SK-N-SH treated with all-trans-retinoic acid at 6 μM for 48 hours (cell line): ENCODE results near the gene CRABP1.

ENCODE experiments used
- ATAC-seq: fragments of 200-7000 bp; cut with Tn5 transposase; 3 replicates; pipeline ENCODE4 v1.9.1; 2020; ENCODE audit warnings: mild to moderate bottlenecking, moderate library complexity
- ARNTL ChIP-seq: fragments of 450-650 bp; formaldehyde crosslinking; IDR thresholded peaks from 2 replicates; pipeline ENCODE4 v1.5.0; 2020; ENCODE audit warnings: low read depth, mild to moderate bottlenecking, moderate library complexity, borderline replicate concordance
- CSDC2 ChIP-seq: fragments of 250-450 bp; sonication (Bioruptor Pico); IDR thresholded peaks from 2 replicates; pipeline ENCODE4 v1.5.0; 2020; ENCODE audit warnings: mild to moderate bottlenecking, moderate library complexity
- ESRRG ChIP-seq: fragments of 250-450 bp; sonication (Bioruptor Pico); IDR thresholded peaks from 2 replicates; pipeline ENCODE4 v1.6.1; 2021; ENCODE audit warnings: mild to moderate bottlenecking
- ISL1 ChIP-seq: fragments of 250-450 bp; sonication (Bioruptor Pico); IDR thresholded peaks from 2 replicates; pipeline ENCODE4 v2.1.2; 2022; ENCODE audit warnings: mild to moderate bottlenecking, moderate library complexity
- OSR1 ChIP-seq: fragments of 250-450 bp; sonication (Bioruptor Pico); IDR thresholded peaks from 2 replicates; pipeline ENCODE4 v1.8.0; 2022; ENCODE audit warnings: moderate library complexity, mild to moderate bottlenecking, inconsistent platforms
- PPARA ChIP-seq: fragments of 250-450 bp; sonication (Bioruptor Pico); IDR thresholded peaks from 2 replicates; pipeline ENCODE4 v1.5.0; 2020; ENCODE audit warnings: mild to moderate bottlenecking, borderline replicate concordance
- RARB ChIP-seq: fragments of 250-450 bp; sonication (Bioruptor Pico); IDR thresholded peaks from 2 replicates; pipeline ENCODE4 v1.8.0; 2021; ENCODE audit warnings: mild to moderate bottlenecking, moderate library complexity
- SNAI2 ChIP-seq: fragments of 250-450 bp; sonication (Bioruptor Pico); IDR thresholded peaks from 2 replicates; pipeline ENCODE4 v1.5.0; 2020; ENCODE audit warnings: mild to moderate bottlenecking, moderate library complexity
- TCF4 ChIP-seq: fragments of 250-450 bp; sonication (Bioruptor Pico); IDR thresholded peaks from 2 replicates; pipeline ENCODE4 v1.8.0; 2021; ENCODE audit warnings: mild to moderate bottlenecking, moderate library complexity, borderline replicate concordance
- TOX ChIP-seq: fragments of 250-450 bp; sonication (Bioruptor Pico); IDR thresholded peaks from 2 replicates; pipeline ENCODE4 v1.8.0; 2021; ENCODE audit warnings: mild to moderate bottlenecking, moderate library complexity, borderline replicate concordance
- ZC3H10 ChIP-seq: fragments of 250-450 bp; sonication (Bioruptor Pico); IDR thresholded peaks from 2 replicates; pipeline ENCODE4 v1.5.1; 2021; ENCODE audit warnings: mild to moderate bottlenecking, moderate library complexity
- ZFP30 ChIP-seq: fragments of 450-650 bp; formaldehyde crosslinking; IDR thresholded peaks from 2 replicates; pipeline ENCODE4 v1.5.0; 2022; ENCODE audit warnings: mild to moderate bottlenecking, moderate library complexity
- ZNF565 ChIP-seq: fragments of 450-650 bp; formaldehyde crosslinking; conservative IDR thresholded peaks from 2 replicates; pipeline ENCODE4 v1.5.0; 2020; ENCODE audit warnings: low read depth, mild to moderate bottlenecking, moderate library complexity
- ZNF70 ChIP-seq: fragments of 450-650 bp; formaldehyde crosslinking; IDR thresholded peaks from 2 replicates; pipeline ENCODE4 v1.5.0; 2020; ENCODE audit warnings: mild to moderate bottlenecking, moderate library complexity
- ZNF8 ChIP-seq: fragments of 450-650 bp; formaldehyde crosslinking; IDR thresholded peaks from 2 replicates; pipeline ENCODE4 v1.5.0; 2020; ENCODE audit warnings: mild to moderate bottlenecking, moderate library complexity
- TF ChIP-seq, protein P1 (sequence below): fragments of 250-450 bp; sonication (Bioruptor Pico); IDR thresholded peaks from 2 replicates; pipeline ENCODE4 v1.8.0; 2021; ENCODE audit warnings: low read depth, mild to moderate bottlenecking, moderate library complexity, borderline replicate concordance
- TF ChIP-seq, protein P2 (sequence below): fragments of 250-450 bp; sonication (Bioruptor Pico); IDR thresholded peaks from 2 replicates; pipeline ENCODE4 v1.5.0; 2020; ENCODE audit warnings: mild to moderate bottlenecking, moderate library complexity
- TF ChIP-seq, protein P3 (sequence below): fragments of 250-450 bp; sonication (Bioruptor Pico); IDR thresholded peaks from 2 replicates; pipeline ENCODE4 v1.8.0; 2020; ENCODE audit warnings: mild to moderate bottlenecking, moderate library complexity, borderline replicate concordance
- TF ChIP-seq, protein P4 (sequence below): fragments of 250-450 bp; sonication (Bioruptor Pico); IDR thresholded peaks from 2 replicates; pipeline ENCODE4 v1.5.1; 2021; ENCODE audit warnings: mild to moderate bottlenecking, moderate library complexity
- TF ChIP-seq, protein P5 (sequence below): fragments of 250-450 bp; sonication (Bioruptor Pico); IDR thresholded peaks from 2 replicates; pipeline ENCODE4 v1.5.1; 2020; ENCODE audit warnings: low read depth, mild to moderate bottlenecking, moderate library complexity

The CRABP1 gene

DNA sequence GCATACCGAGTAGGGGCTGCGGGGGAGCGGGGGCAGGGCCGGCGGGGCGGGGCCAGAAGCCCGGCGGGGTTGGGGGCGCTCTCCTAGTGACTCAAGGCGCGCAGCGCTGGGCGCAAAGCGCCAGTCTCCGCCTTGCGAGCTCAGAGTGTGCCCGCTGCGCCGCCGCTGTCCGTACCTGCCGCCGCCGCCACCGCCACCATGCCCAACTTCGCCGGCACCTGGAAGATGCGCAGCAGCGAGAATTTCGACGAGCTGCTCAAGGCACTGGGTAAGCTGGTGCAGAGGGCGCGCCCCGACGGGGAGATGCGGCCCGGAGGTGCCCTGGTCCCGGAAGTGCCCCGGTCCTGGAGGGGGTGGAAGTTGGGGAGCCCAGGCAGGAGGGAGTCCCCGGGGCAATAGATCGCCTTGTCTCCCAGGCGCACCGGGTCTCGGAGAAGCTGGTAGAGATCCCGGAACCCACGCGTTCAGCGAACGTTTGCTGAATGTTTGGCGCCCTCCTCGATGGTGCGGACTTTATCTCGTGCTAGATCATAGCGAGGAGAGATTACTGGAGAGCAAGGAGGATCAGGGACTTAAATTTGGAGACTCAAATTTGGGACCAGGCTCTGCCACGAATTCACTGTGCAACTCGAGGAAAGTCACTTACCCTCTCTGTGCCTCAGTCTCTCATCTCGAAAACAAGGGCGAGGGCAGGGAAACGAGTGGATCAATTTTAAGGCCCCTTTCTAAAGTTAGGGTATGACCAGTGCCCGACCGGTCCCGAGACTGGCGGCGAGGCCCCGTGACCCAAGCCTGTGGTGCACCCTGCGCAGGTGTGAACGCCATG is at the start of gene CRABP1:
CRABP1 (plus strand) TSS at position 123 of the 826 bp plus-strand sequence; CDS start at position 199, 76 bp downstream.
- peak; percentile 52; the same call in 1 of the 3 replicates for ATAC-seq
- TF ChIP-seq, protein P1, sequence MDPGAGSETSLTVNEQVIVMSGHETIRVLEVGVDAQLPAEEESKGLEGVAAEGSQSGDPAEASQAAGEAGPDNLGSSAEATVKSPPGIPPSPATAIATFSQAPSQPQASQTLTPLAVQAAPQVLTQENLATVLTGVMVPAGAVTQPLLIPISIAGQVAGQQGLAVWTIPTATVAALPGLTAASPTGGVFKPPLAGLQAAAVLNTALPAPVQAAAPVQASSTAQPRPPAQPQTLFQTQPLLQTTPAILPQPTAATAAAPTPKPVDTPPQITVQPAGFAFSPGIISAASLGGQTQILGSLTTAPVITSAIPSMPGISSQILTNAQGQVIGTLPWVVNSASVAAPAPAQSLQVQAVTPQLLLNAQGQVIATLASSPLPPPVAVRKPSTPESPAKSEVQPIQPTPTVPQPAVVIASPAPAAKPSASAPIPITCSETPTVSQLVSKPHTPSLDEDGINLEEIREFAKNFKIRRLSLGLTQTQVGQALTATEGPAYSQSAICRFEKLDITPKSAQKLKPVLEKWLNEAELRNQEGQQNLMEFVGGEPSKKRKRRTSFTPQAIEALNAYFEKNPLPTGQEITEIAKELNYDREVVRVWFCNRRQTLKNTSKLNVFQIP (CRISPR knock-in tag): no peak
- TF ChIP-seq TCF4 (CRISPR knock-in tag) (no peak), TOX (no peak), RARB (no peak), ESRRG (CRISPR knock-in tag) (no peak), ZNF565 (CRISPR knock-in tag) (no peak), ZFP30 (CRISPR knock-in tag) (no peak), ARNTL (CRISPR knock-in tag) (no peak), ZNF70 (no peak), CSDC2 (CRISPR knock-in tag) (no peak), ZC3H10 (CRISPR knock-in tag) (no peak), PPARA (CRISPR knock-in tag) (no peak), ISL1 (CRISPR knock-in tag) (no peak), ZNF8 (CRISPR knock-in tag) (no peak), OSR1 (CRISPR knock-in tag) (no peak), SNAI2 (CRISPR knock-in tag) (no peak)
- TF ChIP-seq, protein P2, sequence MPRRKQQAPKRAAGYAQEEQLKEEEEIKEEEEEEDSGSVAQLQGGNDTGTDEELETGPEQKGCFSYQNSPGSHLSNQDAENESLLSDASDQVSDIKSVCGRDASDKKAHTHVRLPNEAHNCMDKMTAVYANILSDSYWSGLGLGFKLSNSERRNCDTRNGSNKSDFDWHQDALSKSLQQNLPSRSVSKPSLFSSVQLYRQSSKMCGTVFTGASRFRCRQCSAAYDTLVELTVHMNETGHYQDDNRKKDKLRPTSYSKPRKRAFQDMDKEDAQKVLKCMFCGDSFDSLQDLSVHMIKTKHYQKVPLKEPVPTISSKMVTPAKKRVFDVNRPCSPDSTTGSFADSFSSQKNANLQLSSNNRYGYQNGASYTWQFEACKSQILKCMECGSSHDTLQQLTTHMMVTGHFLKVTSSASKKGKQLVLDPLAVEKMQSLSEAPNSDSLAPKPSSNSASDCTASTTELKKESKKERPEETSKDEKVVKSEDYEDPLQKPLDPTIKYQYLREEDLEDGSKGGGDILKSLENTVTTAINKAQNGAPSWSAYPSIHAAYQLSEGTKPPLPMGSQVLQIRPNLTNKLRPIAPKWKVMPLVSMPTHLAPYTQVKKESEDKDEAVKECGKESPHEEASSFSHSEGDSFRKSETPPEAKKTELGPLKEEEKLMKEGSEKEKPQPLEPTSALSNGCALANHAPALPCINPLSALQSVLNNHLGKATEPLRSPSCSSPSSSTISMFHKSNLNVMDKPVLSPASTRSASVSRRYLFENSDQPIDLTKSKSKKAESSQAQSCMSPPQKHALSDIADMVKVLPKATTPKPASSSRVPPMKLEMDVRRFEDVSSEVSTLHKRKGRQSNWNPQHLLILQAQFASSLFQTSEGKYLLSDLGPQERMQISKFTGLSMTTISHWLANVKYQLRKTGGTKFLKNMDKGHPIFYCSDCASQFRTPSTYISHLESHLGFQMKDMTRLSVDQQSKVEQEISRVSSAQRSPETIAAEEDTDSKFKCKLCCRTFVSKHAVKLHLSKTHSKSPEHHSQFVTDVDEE (CRISPR knock-in tag): no peak
- TF ChIP-seq, protein P3, sequence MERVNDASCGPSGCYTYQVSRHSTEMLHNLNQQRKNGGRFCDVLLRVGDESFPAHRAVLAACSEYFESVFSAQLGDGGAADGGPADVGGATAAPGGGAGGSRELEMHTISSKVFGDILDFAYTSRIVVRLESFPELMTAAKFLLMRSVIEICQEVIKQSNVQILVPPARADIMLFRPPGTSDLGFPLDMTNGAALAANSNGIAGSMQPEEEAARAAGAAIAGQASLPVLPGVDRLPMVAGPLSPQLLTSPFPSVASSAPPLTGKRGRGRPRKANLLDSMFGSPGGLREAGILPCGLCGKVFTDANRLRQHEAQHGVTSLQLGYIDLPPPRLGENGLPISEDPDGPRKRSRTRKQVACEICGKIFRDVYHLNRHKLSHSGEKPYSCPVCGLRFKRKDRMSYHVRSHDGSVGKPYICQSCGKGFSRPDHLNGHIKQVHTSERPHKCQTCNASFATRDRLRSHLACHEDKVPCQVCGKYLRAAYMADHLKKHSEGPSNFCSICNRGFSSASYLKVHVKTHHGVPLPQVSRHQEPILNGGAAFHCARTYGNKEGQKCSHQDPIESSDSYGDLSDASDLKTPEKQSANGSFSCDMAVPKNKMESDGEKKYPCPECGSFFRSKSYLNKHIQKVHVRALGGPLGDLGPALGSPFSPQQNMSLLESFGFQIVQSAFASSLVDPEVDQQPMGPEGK (CRISPR knock-in tag): no peak
- TF ChIP-seq, protein P4, sequence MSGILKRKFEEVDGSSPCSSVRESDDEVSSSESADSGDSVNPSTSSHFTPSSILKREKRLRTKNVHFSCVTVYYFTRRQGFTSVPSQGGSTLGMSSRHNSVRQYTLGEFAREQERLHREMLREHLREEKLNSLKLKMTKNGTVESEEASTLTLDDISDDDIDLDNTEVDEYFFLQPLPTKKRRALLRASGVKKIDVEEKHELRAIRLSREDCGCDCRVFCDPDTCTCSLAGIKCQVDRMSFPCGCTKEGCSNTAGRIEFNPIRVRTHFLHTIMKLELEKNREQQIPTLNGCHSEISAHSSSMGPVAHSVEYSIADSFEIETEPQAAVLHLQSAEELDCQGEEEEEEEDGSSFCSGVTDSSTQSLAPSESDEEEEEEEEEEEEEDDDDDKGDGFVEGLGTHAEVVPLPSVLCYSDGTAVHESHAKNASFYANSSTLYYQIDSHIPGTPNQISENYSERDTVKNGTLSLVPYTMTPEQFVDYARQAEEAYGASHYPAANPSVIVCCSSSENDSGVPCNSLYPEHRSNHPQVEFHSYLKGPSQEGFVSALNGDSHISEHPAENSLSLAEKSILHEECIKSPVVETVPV (CRISPR knock-in tag): no peak
- TF ChIP-seq, protein P5, sequence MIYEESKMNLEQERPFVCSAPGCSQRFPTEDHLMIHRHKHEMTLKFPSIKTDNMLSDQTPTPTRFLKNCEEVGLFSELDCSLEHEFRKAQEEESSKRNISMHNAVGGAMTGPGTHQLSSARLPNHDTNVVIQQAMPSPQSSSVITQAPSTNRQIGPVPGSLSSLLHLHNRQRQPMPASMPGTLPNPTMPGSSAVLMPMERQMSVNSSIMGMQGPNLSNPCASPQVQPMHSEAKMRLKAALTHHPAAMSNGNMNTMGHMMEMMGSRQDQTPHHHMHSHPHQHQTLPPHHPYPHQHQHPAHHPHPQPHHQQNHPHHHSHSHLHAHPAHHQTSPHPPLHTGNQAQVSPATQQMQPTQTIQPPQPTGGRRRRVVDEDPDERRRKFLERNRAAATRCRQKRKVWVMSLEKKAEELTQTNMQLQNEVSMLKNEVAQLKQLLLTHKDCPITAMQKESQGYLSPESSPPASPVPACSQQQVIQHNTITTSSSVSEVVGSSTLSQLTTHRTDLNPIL (CRISPR knock-in tag): no peak

DNA sequence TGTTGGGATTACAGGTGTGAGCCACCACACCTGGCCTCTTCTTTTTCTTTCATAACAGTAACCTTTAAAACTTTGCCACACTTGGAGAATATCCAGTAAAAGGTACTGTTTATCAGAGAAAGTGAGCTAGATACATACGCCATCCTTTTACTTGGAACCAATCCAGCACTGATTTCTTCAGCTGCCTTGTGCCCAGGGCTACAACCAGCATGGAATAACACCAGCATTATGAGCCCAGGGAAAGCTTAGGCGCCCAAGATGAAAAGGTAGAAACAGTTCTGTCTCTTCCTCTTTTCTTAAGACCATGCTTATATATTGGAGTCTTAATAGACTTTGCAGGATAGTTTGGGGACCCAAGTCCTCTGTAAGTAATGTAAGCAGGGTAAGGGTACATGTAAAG is 49.1 kb upstream of the CRABP1 start:
- TF ChIP-seq, protein P3 (CRISPR knock-in tag): no peak
- TF ChIP-seq CSDC2 (CRISPR knock-in tag) (no peak), ZC3H10 (CRISPR knock-in tag) (no peak), ESRRG (CRISPR knock-in tag) (no peak), ARNTL (CRISPR knock-in tag) (no peak), TOX (no peak)

More for the DNA sequence above, 49.1 kb upstream of the CRABP1 start:
- ATAC-seq: no peak
